Subcutaneous adipose tissue (tissue), 4 donors: ENCODE measurements around the gene FRMD4A. TPM values are rescaled to one million over a fixed set of nuclear protein-coding genes. Genes with fewer than 3 reads are reported as not detected.

Source experiments
- CTCF ChIP-seq: fragments of 450-650 bp; IDR thresholded peaks from one replicate; pipeline ENCODE4 v1.5.1; 2016; ENCODE audit warnings: low read depth, mild to moderate bottlenecking, control low read depth, antibody characterized with exemption, moderate library complexity
- total RNA-seq, 4 donors: library from RNA; depleted of rRNA; stranded (reverse); fragments of >200 nt; gene quantifications; one replicate each; pipeline ENCODE4 v1.1.0, GENCODE V29; 2016

The FRMD4A gene
- total RNA-seq, 4 donors from 2014 or later: 70.0 to 206 (median 81.4) TPM

- no peak for TF ChIP-seq CTCF
These were observed 646.4 kb downstream of the FRMD4A start for GRCh38 chr10:13684252-13684791.

GRCh38 chr10:13683017-13683416 lies 647.7 kb downstream of the FRMD4A start:
- no peak for TF ChIP-seq CTCF

- TF ChIP-seq CTCF: no peak
These were observed 648.8 kb downstream of the FRMD4A start for GRCh38 chr10:13681960-13682359.

GRCh38 chr10:13681528-13681927 lies 649.2 kb downstream of the FRMD4A start:
- no peak for TF ChIP-seq CTCF

- TF ChIP-seq CTCF: no peak
These were observed 649.6 kb downstream of the FRMD4A start for GRCh38 chr10:13681095-13681494.

GRCh38 chr10:13678101-13678843 lies 652.5 kb downstream of the FRMD4A start:
- TF ChIP-seq CTCF: no peak

- TF ChIP-seq CTCF: no peak
These were observed 655.8 kb downstream of the FRMD4A start for GRCh38 chr10:13674645-13675588.
